Urinary bladder (tissue), 4 donors: ENCODE results near the gene RNU1-2. TPM values are rescaled to one million over a fixed set of nuclear protein-coding genes. Genes with fewer than 3 reads are reported as not detected.
"Not testable (repeated sequence)": the region's sequence is repeated elsewhere in the genome, so short reads cannot be mapped to it uniquely, and the experiment has no call there.

ENCODE experiments used
- DNase-seq: peaks from one replicate; pipeline ENCODE4 v3.0.0-alpha.2; 2015; ENCODE audit errors: extremely low spot score
- H3K27ac ChIP-seq: one replicate; pipeline ENCODE4 v1.5.1; 2013; ENCODE audit warnings: low read depth, mild to moderate bottlenecking, moderate library complexity
- H3K36me3 ChIP-seq: one replicate; pipeline ENCODE4 v1.6.1; 2013; ENCODE audit warnings: mild to moderate bottlenecking, moderate library complexity; ENCODE audit not compliant: insufficient read depth
- H3K4me1 ChIP-seq: one replicate; pipeline ENCODE4 v1.6.1; 2013; ENCODE audit warnings: mild to moderate bottlenecking, moderate library complexity; ENCODE audit not compliant: insufficient read depth
- H3K4me3 ChIP-seq: one replicate; pipeline ENCODE4 v1.5.1; 2013; ENCODE audit warnings: low read depth, low read length
- WGBS: extraction: QIAGEN DNeasy Blood & Tissue Kit; methylation state at CpG from one replicate; pipeline ENCODE4 v1.1.7; 2013; 5-methylcytosine and 5-hydroxymethylcytosine counted together
- polyA plus RNA-seq: library from polyadenylated mRNA; stranded (reverse); fragments of 200-250 nt; gene quantifications from one replicate; pipeline ENCODE4 v1.2.3, GENCODE V29; 2013
- total RNA-seq: library from RNA; depleted of rRNA; stranded (reverse); fragments of >200 nt; gene quantifications from one replicate; pipeline ENCODE4 v1.2.3, GENCODE V29; 2014
- donor health status: healthy with polysubstance abuse.
- donor health status: healthy.

The RNU1-2 gene
- total and polyA plus RNA-seq, 2 donors, result under 0.01 TPM; not detected in 1

- not testable (repeated sequence) for H3K27ac ChIP-seq, H3K4me1 ChIP-seq, H3K36me3 ChIP-seq, DNase-seq, H3K4me3 ChIP-seq
- WGBS, result 2% methylated on average over 6 of the region's 6 CpGs
These were observed 565 bp upstream of the RNU1-2 start for GRCh38 chr1:16895233-16895597.

GRCh38 chr1:16896316-16897055, 706 bp downstream of the RNU1-2 start:
- 17% methylated on average over 23 of the region's 24 CpGs for WGBS
- not testable (repeated sequence) for H3K4me3 ChIP-seq, DNase-seq

GRCh38 chr1:16897653-16898052, 1.9 kb downstream of the RNU1-2 start:
- not testable (repeated sequence) for H3K36me3 ChIP-seq, DNase-seq, H3K4me1 ChIP-seq, H3K4me3 ChIP-seq, H3K27ac ChIP-seq
- 54% methylated on average over 1 of the region's 1 CpG for WGBS

More at GRCh38 chr1:16896316-16897055, 706 bp downstream of the RNU1-2 start:
- not testable (repeated sequence) for H3K4me1 ChIP-seq, H3K36me3 ChIP-seq
- peak overlapping the region; percentile 88 for H3K27ac ChIP-seq

GRCh38 chr1:16898298-16898697, 2.5 kb downstream of the RNU1-2 start:
- not testable (repeated sequence) for H3K36me3 ChIP-seq, DNase-seq, H3K4me3 ChIP-seq, H3K27ac ChIP-seq, H3K4me1 ChIP-seq

GRCh38 chr1:16899020-16899419, 3.2 kb downstream of the RNU1-2 start:
- H3K36me3 ChIP-seq, DNase-seq, H3K4me1 ChIP-seq, H3K27ac ChIP-seq, H3K4me3 ChIP-seq: not testable (repeated sequence)
- WGBS, result 85% methylated on average over 2 of the region's 2 CpGs

GRCh38 chr1:16900751-16901150, 5.0 kb downstream of the RNU1-2 start:
- Histone ChIP-seq H3K4me3 (no peak overlapping the region), H3K27ac (no peak overlapping the region), H3K4me1 (no peaks in the 10 kb centered on the region), H3K36me3 (no peaks in the 10 kb centered on the region)
- WGBS, result 68% methylated on average over 2 of the region's 2 CpGs
- DNase-seq, result no peak

- H3K4me3 ChIP-seq, H3K27ac ChIP-seq, H3K4me1 ChIP-seq, DNase-seq, H3K36me3 ChIP-seq: not testable (repeated sequence)
- 55% methylated on average over 2 of the region's 2 CpGs for WGBS
These were observed 5.6 kb downstream of the RNU1-2 start for GRCh38 chr1:16901371-16901770.

GRCh38 chr1:16903054-16903453, 7.3 kb downstream of the RNU1-2 start:
- H3K36me3 ChIP-seq, result no peaks in the 10 kb centered on the region
- no peaks in the 10 kb centered on the region for H3K4me1 ChIP-seq
- H3K27ac ChIP-seq, result no peak overlapping the region
- no peak overlapping the region for H3K4me3 ChIP-seq
- 59% methylated on average over 2 of the region's 2 CpGs for WGBS
- DNase-seq, result no peak

GRCh38 chr1:16903458-16903796, 7.6 kb downstream of the RNU1-2 start:
- no peaks in the 10 kb centered on the region for H3K36me3 ChIP-seq
- no peak for DNase-seq
- no peaks in the 10 kb centered on the region for H3K4me1 ChIP-seq
- H3K27ac ChIP-seq, result no peak overlapping the region
- H3K4me3 ChIP-seq, result no peak overlapping the region

- H3K4me3 ChIP-seq, result peak overlapping the region; percentile 33
- peak overlapping the region; percentile 99 for H3K27ac ChIP-seq
- no peaks in the 10 kb centered on the region for H3K4me1 ChIP-seq
- no peaks in the 10 kb centered on the region for H3K36me3 ChIP-seq
- 0% methylated on average over 27 of the region's 27 CpGs for WGBS
- peak; percentile 100 for DNase-seq
These were observed 8.9 kb downstream of the RNU1-2 start for GRCh38 chr1:16904560-16905109.

- DNase-seq, result peak; percentile 67
- H3K4me1 ChIP-seq, result no peaks in the 10 kb centered on the region
- no peak overlapping the region for H3K4me3 ChIP-seq
- peak overlapping the region; percentile 99 for H3K27ac ChIP-seq
- no peaks in the 10 kb centered on the region for H3K36me3 ChIP-seq
- 5% methylated on average over 12 of the region's 12 CpGs for WGBS
These were observed 9.5 kb downstream of the RNU1-2 start for GRCh38 chr1:16905110-16905867.

GRCh38 chr1:16905868-16906702, 10.3 kb downstream of the RNU1-2 start:
- WGBS, result 66% methylated on average over 11 of the region's 11 CpGs
- no peak overlapping the region for H3K4me3 ChIP-seq
- no peak for DNase-seq
- H3K4me1 ChIP-seq, result no peaks in the 10 kb centered on the region
- no peak overlapping the region for H3K27ac ChIP-seq
- H3K36me3 ChIP-seq, result no peaks in the 10 kb centered on the region

- WGBS, result 86% methylated on average over 4 of the region's 4 CpGs
- Histone ChIP-seq H3K36me3 (no peaks in the 10 kb centered on the region), H3K4me3 (no peak overlapping the region), H3K27ac (no peak overlapping the region), H3K4me1 (no peaks in the 10 kb centered on the region)
- no peak for DNase-seq
These were observed 11.1 kb downstream of the RNU1-2 start for GRCh38 chr1:16906873-16907272.
